NCI-H524 treated with DMSO at 0.1 percent for 48 hours (cell line): ENCODE results near the gene TNXB.
A peak's percentile ranks its signal among the peaks of the same experiment; 100 is the strongest.
"Not testable (repeated sequence)": the region's sequence is repeated elsewhere in the genome, so short reads cannot be mapped to it uniquely, and the experiment has no call there.

ENCODE experiments used
- DNase-seq: peaks from one replicate; lab custom pipeline; 2025; lab: John Stamatoyannopoulos, UW

Gene TNXB

GRCh38 chr6:32058511-32058963, 50.6 kb downstream of the TNXB start:
- DNase-seq: no peak

GRCh38 chr6:32057966-32058365, 51.2 kb downstream of the TNXB start:
- DNase-seq: no peak

GRCh38 chr6:32056254-32056653, 52.9 kb downstream of the TNXB start:
- no peak for DNase-seq

GRCh38 chr6:32055756-32056155, 53.4 kb downstream of the TNXB start:
- DNase-seq: not testable (repeated sequence)

- DNase-seq: not testable (repeated sequence)
Measured at GRCh38 chr6:32053314-32053713, 55.8 kb downstream of the TNXB start.

GRCh38 chr6:32052626-32053025, 56.5 kb downstream of the TNXB start:
- not testable (repeated sequence) for DNase-seq

GRCh38 chr6:32050562-32050961, 58.6 kb downstream of the TNXB start:
- no peak for DNase-seq

GRCh38 chr6:32049736-32050135, 59.4 kb downstream of the TNXB start:
- DNase-seq: not testable (repeated sequence)

- DNase-seq: not testable (repeated sequence)
Measured at GRCh38 chr6:32049149-32049548, 60.0 kb downstream of the TNXB start.

- DNase-seq: peak; percentile 4
Measured at GRCh38 chr6:32047855-32048766, 61.0 kb downstream of the TNXB start.

GRCh38 chr6:32047539-32047854, 61.6 kb downstream of the TNXB start:
- DNase-seq: no peak

- no peak for DNase-seq
Measured at GRCh38 chr6:32047084-32047478, 62.1 kb downstream of the TNXB start.

GRCh38 chr6:32046450-32047083, 62.6 kb downstream of the TNXB start:
- DNase-seq: no peak

GRCh38 chr6:32045811-32046449, 63.2 kb downstream of the TNXB start:
- DNase-seq: no peak

GRCh38 chr6:32044916-32045315, 64.2 kb downstream of the TNXB start:
- DNase-seq: not testable (repeated sequence)

GRCh38 chr6:32043589-32044380, 65.4 kb downstream of the TNXB start:
- DNase-seq: not testable (repeated sequence)

GRCh38 chr6:32042276-32042675, 66.9 kb downstream of the TNXB start:
- DNase-seq: not testable (repeated sequence)

GRCh38 chr6:32041385-32041784, 67.8 kb downstream of the TNXB start:
- not testable (repeated sequence) for DNase-seq

- DNase-seq: not testable (repeated sequence)
Measured at GRCh38 chr6:32041050-32041321, 68.2 kb downstream of the TNXB start.

GRCh38 chr6:32040299-32041049, 68.7 kb downstream of the TNXB start:
- not testable (repeated sequence) for DNase-seq
